K562 (cell line): ENCODE results near the gene RTF1. TPM values are rescaled to one million over a fixed set of nuclear protein-coding genes. Genes with fewer than 3 reads are reported as not detected.

ENCODE experiments used
- ARID4B ChIP-seq: sonication (generic); formaldehyde crosslinking; IDR thresholded peaks from 2 replicates; pipeline ENCODE4 v1.8.0; 2022; ENCODE audit warnings: mild to moderate bottlenecking, missing genetic modification reagents
- ATF1 ChIP-seq, 2 experiments: fragments of 450-650 bp in 1 of 2; IDR thresholded peaks; 2 replicates each; pipeline ENCODE4 v1.6.1; 2016; ENCODE audit warnings: missing compliant biosample characterization in 1 of 2, missing genetic modification characterization in 1 of 2
- CC2D1A ChIP-seq: fragments of 450-650 bp; IDR thresholded peaks from 2 replicates; pipeline ENCODE4 v1.6.1; 2017; ENCODE audit warnings: mild to moderate bottlenecking
- CEBPB ChIP-seq: fragments of 450-650 bp; IDR thresholded peaks from 2 replicates; pipeline ENCODE4 v1.6.1; 2016; ENCODE audit warnings: missing genetic modification characterization, missing compliant biosample characterization
- CREB1 ChIP-seq, 2 experiments: sonication (generic) in 1 of 2; formaldehyde crosslinking in 1 of 2; IDR thresholded peaks; 2 replicates each; pipeline versions ENCODE4 v1.6.1 to v1.8.0; 2012 to 2022; ENCODE audit warnings: inconsistent platforms in 1 of 2, mild to moderate bottlenecking in 1 of 2, missing genetic modification reagents in 1 of 2, moderate library complexity in 1 of 2
- ELF4 ChIP-seq: fragments of 450-650 bp; formaldehyde crosslinking; IDR thresholded peaks from 2 replicates; pipeline ENCODE4 v1.4.0; 2022; ENCODE audit warnings: missing genetic modification characterization
- EP300 ChIP-seq: IDR thresholded peaks from 2 replicates; pipeline ENCODE4 v1.6.1; 2012; ENCODE audit warnings: low read length, improper control_type of control experiment
- GABPB1 ChIP-seq: sonication (generic); formaldehyde crosslinking; IDR thresholded peaks from 2 replicates; pipeline ENCODE4 v1.8.0; 2022; ENCODE audit warnings: mild to moderate bottlenecking, missing genetic modification reagents
- HDAC1 ChIP-seq, 2 experiments: fragments of 450-650 bp; IDR thresholded peaks; 2 replicates each; pipeline ENCODE4 v1.6.1; 2016 to 2017; ENCODE audit warnings: inconsistent platforms in 1 of 2, mild to moderate bottlenecking in 1 of 2, moderate library complexity in 1 of 2
- MAX ChIP-seq: sonication (generic); formaldehyde crosslinking; IDR thresholded peaks from 2 replicates; pipeline ENCODE4 v1.9.0; 2022; ENCODE audit warnings: mild to moderate bottlenecking, missing genetic modification reagents
- PHF20 ChIP-seq: fragments of 450-650 bp; IDR thresholded peaks from 2 replicates; pipeline ENCODE4 v1.6.1; 2018; ENCODE audit not compliant: partially characterized antibody
- RCOR1 ChIP-seq, 2 experiments: IDR thresholded peaks; 2 replicates each; pipeline ENCODE4 v1.6.1; 2012; ENCODE audit warnings: low read depth in 2 of 2, low read length in 2 of 2, borderline replicate concordance in 1 of 2, improper control_type of control experiment in 1 of 2
- RFX5 ChIP-seq: IDR thresholded peaks from 2 replicates; pipeline ENCODE4 v1.6.1; 2011; ENCODE audit warnings: low read depth, mild to moderate bottlenecking, improper control_type of control experiment, low read length
- SAP30 ChIP-seq: fragments of 200-600 bp; sonication (generic); IDR thresholded peaks from 2 replicates; pipeline ENCODE4 v1.6.1; 2012; ENCODE audit warnings: borderline replicate concordance, low read depth, mild to moderate bottlenecking, moderate library complexity, low read length, control low read depth, inconsistent platforms; ENCODE audit not compliant: insufficient read depth, poor library complexity, severe bottlenecking
- SP1 ChIP-seq: sonication (generic); formaldehyde crosslinking; IDR thresholded peaks from 2 replicates; pipeline ENCODE4 v1.8.1; 2022; ENCODE audit warnings: mild to moderate bottlenecking, missing genetic modification reagents
- SUPT5H ChIP-seq: fragments of 450-650 bp; IDR thresholded peaks from 2 replicates; pipeline ENCODE4 v1.6.1; 2016
- TGIF2 ChIP-seq: sonication (generic); formaldehyde crosslinking; IDR thresholded peaks from 2 replicates; pipeline ENCODE4 v1.8.1; 2022; ENCODE audit warnings: mild to moderate bottlenecking, missing genetic modification reagents, moderate library complexity
- TRIM24 ChIP-seq, 2 experiments: fragments of 450-650 bp; IDR thresholded peaks; 2 replicates each; pipeline ENCODE4 v1.6.1; 2016
- YY1 ChIP-seq, 3 experiments: IDR thresholded peaks; 2 replicates each; pipeline ENCODE4 v1.6.1; 2011; ENCODE audit warnings: low read length in 2 of 3, mild to moderate bottlenecking in 2 of 3, moderate library complexity in 2 of 3, borderline replicate concordance in 1 of 3, control low read depth in 1 of 3, low read depth in 1 of 3; ENCODE audit not compliant: insufficient read depth in 3 of 3, insufficient replicate concordance in 2 of 3, control insufficient read depth in 1 of 3, insufficient read length in 1 of 3; ENCODE audit errors: extremely low read depth in 1 of 3
- ZBTB7A ChIP-seq: IDR thresholded peaks from 2 replicates; pipeline ENCODE4 v1.6.1; 2011; ENCODE audit warnings: low read depth, mild to moderate bottlenecking, low read length, moderate library complexity, borderline replicate concordance; ENCODE audit not compliant: control insufficient read depth
- ZNF133 ChIP-seq: fragments of 250-450 bp; sonication (Bioruptor Pico); IDR thresholded peaks from 2 replicates; pipeline ENCODE4 v1.4.0; 2020; ENCODE audit warnings: mild to moderate bottlenecking
- polyA plus RNA-seq, 8 experiments: library from polyadenylated mRNA; depleted of rRNA in 4 of 8; stranded (reverse) in 5 of 8; unstranded in 3 of 8; fragments of >200 nt; fragmentation: Nextera tagmentation in 2 of 8; fragmentation: Illumina TruSeq in 1 of 8; extraction: Ambion mirVana in 2 of 8; extraction: Trizol in 1 of 8; gene quantifications; 2 replicates each; pipeline versions ENCODE4 v1.2.1 to v1.2.3, GENCODE V29; 2011 to 2014; ENCODE audit warnings: inconsistent platforms in 1 of 8, missing spikeins in 1 of 8
- total RNA-seq, 7 experiments: library from RNA; depleted of rRNA in 6 of 7; stranded (reverse); fragments of >200 nt in 6 of 7; fragmentation: Illumina TruSeq in 2 of 7; extraction: Trizol in 2 of 7; gene quantifications; 2 replicates each; pipeline versions ENCODE4 v1.2.1 to v1.2.3, GENCODE V29; 2011 to 2021; ENCODE audit warnings: low replicate concordance in 1 of 7
- TF ChIP-seq, protein P1 (sequence below), 2 experiments: fragments of 450-650 bp; IDR thresholded peaks; 2 replicates each; pipeline ENCODE4 v1.6.1; 2016

RTF1 gene
- total and polyA plus RNA-seq, 9 of the 15 experiments (the other 6 are each of a cell fraction or from before 2014, with no cell fraction given) = 7.6 to 69.5 (median 31.5) TPM

GRCh38 chr15:41416742-41417417 lies at the start of gene RTF1 (continued):
- TF ChIP-seq, protein P1, sequence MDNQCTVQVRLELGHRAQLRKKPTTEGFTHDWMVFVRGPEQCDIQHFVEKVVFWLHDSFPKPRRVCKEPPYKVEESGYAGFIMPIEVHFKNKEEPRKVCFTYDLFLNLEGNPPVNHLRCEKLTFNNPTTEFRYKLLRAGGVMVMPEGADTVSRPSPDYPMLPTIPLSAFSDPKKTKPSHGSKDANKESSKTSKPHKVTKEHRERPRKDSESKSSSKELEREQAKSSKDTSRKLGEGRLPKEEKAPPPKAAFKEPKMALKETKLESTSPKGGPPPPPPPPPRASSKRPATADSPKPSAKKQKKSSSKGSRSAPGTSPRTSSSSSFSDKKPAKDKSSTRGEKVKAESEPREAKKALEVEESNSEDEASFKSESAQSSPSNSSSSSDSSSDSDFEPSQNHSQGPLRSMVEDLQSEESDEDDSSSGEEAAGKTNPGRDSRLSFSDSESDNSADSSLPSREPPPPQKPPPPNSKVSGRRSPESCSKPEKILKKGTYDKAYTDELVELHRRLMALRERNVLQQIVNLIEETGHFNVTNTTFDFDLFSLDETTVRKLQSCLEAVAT (IDR thresholded peaks at IDR 0.05) = no peak
- TF ChIP-seq RFX5 (no peak), ELF4 (CRISPR knock-in tag) (no peak), EP300 (0 out of 2 replicates have a peak, but pooled peaks have one; percentile 3), CC2D1A (no peak), SUPT5H (peak; percentile 85), MAX (peak; percentile 97), PHF20 (peak; percentile 73), RCOR1 (IDR thresholded peaks at IDR 0.05; ENCODE audit: borderline replicate concordance in 1 of 2, low read depth in 2 of 2, low read length in 2 of 2) (no peak), YY1 (IDR thresholded peaks at IDR 0.05; ENCODE audit: borderline replicate concordance in 1 of 3, control insufficient read depth in 1 of 3, extremely low read depth in 1 of 3, insufficient read depth in 3 of 3, insufficient read length in 1 of 3, insufficient replicate concordance in 2 of 3, low read depth in 1 of 3, low read length in 2 of 3) (peak in 2 of 3 experiments; percentile 13 to 63), CREB1 (IDR thresholded peaks at IDR 0.05) (peak; percentile 92), CREB1 (CRISPR knock-in tag; IDR thresholded peaks at IDR 0.05) (peak; percentile 95), TRIM24 (IDR thresholded peaks at IDR 0.05) (no peak), TGIF2 (CRISPR knock-in tag) (no peak), SP1 (peak; percentile 88), GABPB1 (CRISPR knock-in tag) (peak; percentile 53; the same call in 1 of the 2 replicates), HDAC1 (IDR thresholded peaks at IDR 0.05) (peak in 1 of 2 experiments; percentile 95; a peak in 2 of 4 replicates), CEBPB (tag) (no peak), ZNF133 (CRISPR knock-in tag) (no peak), ATF1 (CRISPR knock-in tag; IDR thresholded peaks at IDR 0.05) (peak; percentile 64), ATF1 (tag; IDR thresholded peaks at IDR 0.05) (peak; percentile 91), ZBTB7A (peak; percentile 34; the same call in 1 of the 2 replicates), SAP30 (peak; percentile 59), ARID4B (CRISPR knock-in tag) (peak; percentile 98)
